Gastroesophageal sphincter (tissue), 4 donors: Measurements from ENCODE around the gene P2RX1. TPM values are rescaled to one million over a fixed set of nuclear protein-coding genes. Genes with fewer than 3 reads are reported as not detected.

ENCODE experiments used
- ATAC-seq: fragments of 150-250 bp; one replicate; pipeline ENCODE4 v1.9.1; 2016; ENCODE audit warnings: mild to moderate bottlenecking, moderate library complexity
- H3K27ac ChIP-seq, 4 donors: fragments of 200-600 bp; sonication (generic) in 3 of 4; 1 replicate in 3 of 4; 2 replicates in 1 of 4; pipeline ENCODE4 v1.5.1; 2016 to 2019
- H3K27me3 ChIP-seq: fragments of 200-600 bp; sonication (generic); one replicate; pipeline ENCODE4 v1.5.1; 2019
- H3K36me3 ChIP-seq, 2 donors: fragments of 200-600 bp; sonication (generic); one replicate each; pipeline ENCODE4 v1.5.1; 2019; ENCODE audit warnings: control low read depth in 1 of 2
- H3K4me1 ChIP-seq, 3 donors: fragments of 200-600 bp; sonication (generic); 1 replicate in 2 of 3; 2 replicates in 1 of 3; pipeline ENCODE4 v1.5.1; 2016 to 2019; ENCODE audit warnings: control low read depth in 2 of 3
- H3K4me3 ChIP-seq, 2 donors: fragments of 200-600 bp; sonication (generic); one replicate each; pipeline ENCODE4 v1.5.1; 2019; ENCODE audit warnings: mild to moderate bottlenecking in 1 of 2, moderate library complexity in 1 of 2
- H3K9me3 ChIP-seq, 3 donors: fragments of 200-600 bp; sonication (generic); one replicate each; pipeline ENCODE4 v1.5.1; 2017 to 2019; ENCODE audit warnings: control low read depth in 2 of 3
- CTCF ChIP-seq, 4 experiments: fragments of 200-600 bp in 2 of 4; fragments of 450-650 bp in 2 of 4; sonication (generic) in 1 of 4; IDR thresholded peaks; one replicate each; pipeline ENCODE4 v1.5.1; 2017 to 2019; ENCODE audit warnings: antibody characterized with exemption in 4 of 4, mild to moderate bottlenecking in 2 of 4, moderate library complexity in 2 of 4
- EP300 ChIP-seq: sonication (generic); formaldehyde crosslinking; IDR thresholded peaks from one replicate; pipeline ENCODE4 v1.6.1; 2017; ENCODE audit warnings: antibody characterized with exemption, mild to moderate bottlenecking
- POLR2A ChIP-seq, 2 donors: fragments of 450-650 bp; IDR thresholded peaks; one replicate each; pipeline ENCODE4 v1.6.1; 2017; ENCODE audit warnings: antibody characterized with exemption in 2 of 2, mild to moderate bottlenecking in 2 of 2, moderate library complexity in 1 of 2
- POLR2AphosphoS5 ChIP-seq: sonication (generic); formaldehyde crosslinking; IDR thresholded peaks from one replicate; pipeline ENCODE4 v1.6.1; 2017; ENCODE audit warnings: antibody characterized with exemption
- WGBS, 2 donors: methylation state at CpG; one replicate each; pipeline ENCODE4 v1.1.5; 2018; ENCODE audit warnings: low coverage in 1 of 2; 5-methylcytosine and 5-hydroxymethylcytosine counted together
- total RNA-seq, 4 donors: library from RNA; depleted of rRNA; stranded (reverse); fragments of >200 nt; gene quantifications; one replicate each; pipeline ENCODE4 v1.1.0, GENCODE V29; 2016

Gene P2RX1
- total RNA-seq, 4 donors from 2014 or later = 1.6 to 11.6 (median 3.2) TPM

GRCh38 chr17:3916825-3917224 lies 560 bp upstream of the P2RX1 start:
- Histone ChIP-seq H3K4me3 (no peak overlapping the region), H3K4me1 (peaks cover 0 to 54% (median 7%) of the 10 kb centered on the region in 3 donors), H3K27me3 (no peaks in the 10 kb centered on the region), H3K9me3 (no peaks in the 10 kb centered on the region), H3K36me3 (no peaks in the 10 kb centered on the region), H3K27ac (peak overlapping the region in 3 of 4 donors; percentile 28 to 76 (median 54))
- TF ChIP-seq POLR2AphosphoS5 = no peak
- no peak for TF ChIP-seq EP300
- WGBS, 2 donors = no CpG with 5 or more reads among the region's 10 CpGs
- no peak for ATAC-seq

- TF ChIP-seq POLR2AphosphoS5 (no peak), CTCF (IDR thresholded peaks at IDR 0.05) (no peak)
- Histone ChIP-seq H3K27ac (peak overlapping the region in 3 of 4 donors; percentile 28 to 76 (median 54)), H3K9me3 (no peaks in the 10 kb centered on the region), H3K27me3 (no peaks in the 10 kb centered on the region), H3K36me3 (no peaks in the 10 kb centered on the region), H3K4me3 (peak overlapping the region in 1 of 2 donors; percentile 32), H3K4me1 (peaks cover 0 to 46% (median 7%) of the 10 kb centered on the region in 3 donors)
- 80% methylated on average over 2 of the region's 13 CpGs; no CpG with 5 or more reads in 1 of the 2 donors for WGBS, 2 donors
- ATAC-seq = no peak
These were observed 677 bp downstream of the P2RX1 start for GRCh38 chr17:3915581-3915994.

- Histone ChIP-seq H3K9me3 (no peaks in the 10 kb centered on the region), H3K27ac (peak overlapping the region in 3 of 4 donors; percentile 7 to 76 (median 54)), H3K27me3 (no peaks in the 10 kb centered on the region), H3K4me3 (peak overlapping the region in 1 of 2 donors; percentile 32), H3K4me1 (peaks cover 0 to 45% (median 7%) of the 10 kb centered on the region in 3 donors), H3K36me3 (no peaks in the 10 kb centered on the region)
- no peak for ATAC-seq
- no CpG with 5 or more reads among the region's 10 CpGs for WGBS, 2 donors
- TF ChIP-seq POLR2A (IDR thresholded peaks at IDR 0.05) (no peak), EP300 (no peak), POLR2AphosphoS5 (no peak), CTCF (IDR thresholded peaks at IDR 0.05) (no peak)
These were observed 2.0 kb downstream of the P2RX1 start for GRCh38 chr17:3914312-3914670.

GRCh38 chr17:3913531-3914311 lies 2.5 kb downstream of the P2RX1 start:
- H3K4me3 ChIP-seq = peak overlapping the region in 1 of 2 donors; percentile 32
- peak; percentile 80 for ATAC-seq

GRCh38 chr17:3912827-3913226 lies 3.4 kb downstream of the P2RX1 start:
- Histone ChIP-seq H3K9me3 (no peaks in the 10 kb centered on the region), H3K27me3 (no peaks in the 10 kb centered on the region), H3K4me1 (peaks cover 0 to 35% (median 7%) of the 10 kb centered on the region in 3 donors), H3K36me3 (no peaks in the 10 kb centered on the region), H3K4me3 (no peak overlapping the region), H3K27ac (no peak overlapping the region)
- ATAC-seq = no peak
- WGBS, 2 donors = 95% methylated on average over 2 of the region's 2 CpGs; no CpG with 5 or more reads in 1 of the 2 donors
- no peak for TF ChIP-seq EP300
- no peak for TF ChIP-seq POLR2AphosphoS5
- TF ChIP-seq CTCF (IDR thresholded peaks at IDR 0.05) = no peak
- no peak for TF ChIP-seq POLR2A (IDR thresholded peaks at IDR 0.05)

More at GRCh38 chr17:3913531-3914311, 2.5 kb downstream of the P2RX1 start:
- Histone ChIP-seq H3K27ac (peak overlapping the region in 3 of 4 donors; percentile 7 to 76 (median 54)), H3K36me3 (no peaks in the 10 kb centered on the region), H3K9me3 (no peaks in the 10 kb centered on the region), H3K27me3 (no peaks in the 10 kb centered on the region), H3K4me1 (peaks cover 0 to 39% (median 7%) of the 10 kb centered on the region in 3 donors)
- 35 to 48% methylated on average over 2 to 4 of the region's 17 CpGs for WGBS, 2 donors
- TF ChIP-seq CTCF (IDR thresholded peaks at IDR 0.05) (peak in 3 of 4 experiments; percentile 90 to 98 (median 93)), POLR2A (IDR thresholded peaks at IDR 0.05) (no peak)
